ENCODE measurements around the gene SIGLEC11.
"Not testable (repeated sequence)": the region's sequence is repeated elsewhere in the genome, so short reads cannot be mapped to it uniquely, and the experiment has no call there.

The SIGLEC11 gene

DNA sequence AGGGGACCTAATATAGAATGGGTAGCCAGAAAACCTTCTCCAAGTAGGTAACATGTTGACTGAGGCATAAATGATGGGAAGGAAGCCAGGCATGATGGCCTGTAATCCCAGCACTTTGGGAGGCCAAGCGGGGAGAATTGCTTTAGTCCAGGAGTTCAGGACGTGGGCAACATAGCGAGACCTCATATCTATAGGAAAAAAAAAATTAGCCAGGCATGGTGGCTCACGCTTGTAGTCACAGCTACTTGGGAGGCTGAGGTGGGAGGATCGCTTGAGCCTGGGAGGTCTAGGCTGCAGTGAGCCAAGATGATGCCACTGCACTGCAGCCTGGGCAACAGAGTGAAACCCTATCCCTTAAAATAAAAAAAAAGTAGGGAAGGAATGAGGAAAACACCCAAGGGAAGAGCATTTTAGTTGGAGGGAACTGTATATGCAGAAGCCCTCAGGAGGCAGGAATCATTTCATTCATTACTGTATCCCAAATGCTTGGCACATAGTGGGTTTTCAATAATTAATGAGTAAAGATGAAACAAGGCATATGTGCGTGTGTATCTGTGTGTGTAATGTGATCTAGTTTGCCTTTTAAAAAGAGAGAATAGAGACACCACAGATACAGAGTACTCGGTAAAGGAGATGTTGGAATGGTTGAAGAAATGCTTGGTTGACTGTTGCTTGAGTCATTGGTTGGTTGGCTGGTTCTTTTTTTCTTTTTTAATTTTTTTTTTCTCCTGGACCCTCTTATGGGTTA is 29.5 kb downstream of the SIGLEC11 start:
- Histone ChIP-seq H3K4me1 (ENCODE audit: control insufficient read depth, low read depth, low read length) (peaks cover 6% of the 10 kb centered on the region), H3K36me3 (ENCODE audit: control insufficient read depth, low read depth, low read length) (peaks cover 13% of the 10 kb centered on the region), H3K27ac (ENCODE audit: low read length) (no peak overlapping the region)

DNA sequence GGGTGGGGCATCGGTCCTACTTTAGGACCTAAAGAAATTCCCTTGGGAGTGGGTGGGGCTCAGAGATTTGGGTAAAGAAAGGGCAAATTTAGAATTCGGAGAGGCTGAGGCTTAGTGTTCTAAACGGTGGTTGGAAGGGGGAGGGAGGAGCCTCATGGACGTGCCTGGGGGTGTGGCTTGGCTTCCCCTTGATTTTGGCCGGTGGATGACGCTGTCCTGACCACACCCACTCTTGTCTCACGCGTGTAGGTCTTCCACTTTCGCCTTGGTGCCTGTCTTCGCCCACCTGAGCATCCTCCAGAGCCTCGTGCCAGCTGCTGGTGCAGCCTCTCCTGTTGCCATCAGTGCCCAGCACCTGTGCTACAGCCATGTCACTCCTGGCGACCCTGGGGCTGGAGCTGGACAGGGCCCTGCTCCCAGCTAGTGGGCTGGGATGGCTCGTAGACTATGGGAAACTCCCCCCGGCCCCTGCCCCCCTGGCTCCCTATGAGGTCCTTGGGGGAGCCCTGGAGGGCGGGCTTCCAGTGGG is 30.4 kb downstream of the SIGLEC11 start:
- Histone ChIP-seq H3K27me3 (ENCODE audit: control insufficient read depth, insufficient read depth, low read length) (no peaks in the 10 kb centered on the region), H3K4me1 (ENCODE audit: control insufficient read depth, low read depth, low read length) (peaks cover 6% of the 10 kb centered on the region), H3K36me3 (ENCODE audit: control insufficient read depth, low read depth, low read length) (peaks cover 20% of the 10 kb centered on the region), H3K9ac (ENCODE audit: low read length) (peak overlapping the region; percentile 51), H3K4me3 (ENCODE audit: low read length) (peak overlapping the region; percentile 87), H3K27ac (ENCODE audit: low read length) (no peak overlapping the region), H3K9me3 (ENCODE audit: control insufficient read depth, low read depth, low read length) (no peaks in the 10 kb centered on the region)

More for the DNA sequence above, 29.5 kb downstream of the SIGLEC11 start:
- H3K4me3 ChIP-seq (ENCODE audit: low read length), result no peak overlapping the region
- H3K9ac ChIP-seq (ENCODE audit: low read length), result no peak overlapping the region
- no peaks in the 10 kb centered on the region for H3K27me3 ChIP-seq (ENCODE audit: control insufficient read depth, insufficient read depth, low read length)
- H3K9me3 ChIP-seq (ENCODE audit: control insufficient read depth, low read depth, low read length), result no peaks in the 10 kb centered on the region

DNA sequence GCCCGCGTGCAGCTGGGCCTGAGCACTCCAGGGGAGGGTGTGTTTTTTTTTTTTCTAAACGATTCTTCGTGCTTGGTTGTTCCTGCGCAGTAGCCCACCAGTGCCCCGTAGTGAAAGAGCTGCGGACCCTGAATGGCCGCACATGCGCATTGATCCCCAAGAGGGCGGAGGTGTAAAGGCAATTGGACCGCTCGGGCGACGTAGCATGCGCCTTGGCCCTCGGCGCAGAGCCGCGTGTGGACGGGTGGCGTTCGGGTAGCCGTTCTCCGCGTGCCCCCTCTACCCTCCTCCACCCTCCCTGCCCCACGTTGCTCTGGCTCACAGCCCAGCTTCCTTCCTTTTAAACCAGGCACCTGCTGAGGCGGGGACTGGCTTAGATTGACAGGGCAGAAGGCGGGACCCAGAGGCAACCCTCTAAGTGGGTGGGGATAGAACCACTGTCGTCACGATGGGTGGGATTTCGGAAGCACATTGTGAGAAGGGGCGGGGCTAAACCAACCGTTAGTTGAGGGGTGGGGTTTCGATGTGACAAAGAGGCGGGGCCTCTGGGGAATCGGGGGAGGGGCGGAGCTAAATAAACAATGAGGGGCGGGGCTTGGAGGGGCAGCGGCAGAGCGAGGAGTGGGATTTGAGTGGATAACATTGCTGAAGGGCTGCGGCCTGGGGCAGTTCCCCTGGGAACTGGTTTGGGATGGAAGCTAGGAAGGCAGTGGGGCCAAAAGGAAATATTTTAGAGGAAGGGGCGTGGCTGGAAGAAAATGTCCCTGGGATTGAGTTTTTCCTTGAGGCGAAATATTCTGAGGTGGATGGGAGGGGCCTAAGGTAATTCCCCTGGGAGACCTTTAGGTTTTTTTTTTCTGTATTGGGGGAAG is 31.1 kb downstream of the SIGLEC11 start:
- Histone ChIP-seq H3K9me3 (ENCODE audit: control insufficient read depth, low read depth, low read length) (no peaks in the 10 kb centered on the region), H3K4me3 (ENCODE audit: low read length) (peak overlapping the region; percentile 87), H3K9ac (ENCODE audit: low read length) (peak overlapping the region; percentile 99), H3K36me3 (ENCODE audit: control insufficient read depth, low read depth, low read length) (peaks cover 23% of the 10 kb centered on the region), H3K4me1 (ENCODE audit: control insufficient read depth, low read depth, low read length) (peaks cover 6% of the 10 kb centered on the region), H3K27me3 (ENCODE audit: control insufficient read depth, insufficient read depth, low read length) (no peaks in the 10 kb centered on the region), H3K27ac (ENCODE audit: low read length) (peak overlapping the region; percentile 97)

DNA sequence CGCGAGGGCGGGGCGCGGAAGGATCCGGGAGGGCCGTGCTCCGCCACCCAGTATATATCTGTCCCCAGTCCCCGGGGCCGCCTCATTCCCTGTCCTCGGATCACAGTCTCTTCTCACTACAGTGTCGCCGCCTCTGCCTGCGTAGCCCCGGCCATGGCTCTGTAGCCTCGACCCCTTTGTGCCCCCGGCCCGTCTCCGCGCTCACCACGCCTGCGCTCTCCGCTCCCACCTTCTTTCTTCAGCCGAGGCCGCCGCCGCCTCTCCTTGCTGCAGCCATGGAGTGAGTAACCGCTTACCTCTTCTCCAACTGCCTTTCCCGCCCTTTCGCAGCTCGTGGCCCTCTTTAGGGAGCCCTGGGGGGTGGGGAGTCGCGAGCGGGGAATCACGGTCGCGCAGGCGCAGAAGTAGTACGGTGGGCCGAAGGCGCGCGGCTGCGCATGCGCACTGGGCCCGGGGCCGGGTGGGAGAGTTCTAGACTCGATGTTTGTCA is 31.8 kb downstream of the SIGLEC11 start, which contains the start of the genes ATF5 and NUP62:
Gene ATF5, plus strand, starts transcription at position 85 of the 490 bp plus-strand sequence. CDS start 1,646 bp downstream, outside the sequence.
Gene NUP62, minus strand, starts transcription at position 384 of the 490 bp plus-strand sequence. CDS start 19,697 bp downstream, outside the sequence.
- no peaks in the 10 kb centered on the region for H3K27me3 ChIP-seq (ENCODE audit: control insufficient read depth, insufficient read depth, low read length)
- H3K27ac ChIP-seq (ENCODE audit: low read length), result peak within 1 kb of the TSS; percentile 97
- peaks cover 6% of the 10 kb centered on the region for H3K4me1 ChIP-seq (ENCODE audit: control insufficient read depth, low read depth, low read length)
- no peaks in the 10 kb centered on the region for H3K9me3 ChIP-seq (ENCODE audit: control insufficient read depth, low read depth, low read length)
- peaks cover 29% of the 10 kb centered on the region for H3K36me3 ChIP-seq (ENCODE audit: control insufficient read depth, low read depth, low read length)
- peak within 1 kb of the TSS; percentile 99 for H3K9ac ChIP-seq (ENCODE audit: low read length)
- H3K4me3 ChIP-seq (ENCODE audit: low read length), result peak within 1 kb of the TSS; percentile 87

DNA sequence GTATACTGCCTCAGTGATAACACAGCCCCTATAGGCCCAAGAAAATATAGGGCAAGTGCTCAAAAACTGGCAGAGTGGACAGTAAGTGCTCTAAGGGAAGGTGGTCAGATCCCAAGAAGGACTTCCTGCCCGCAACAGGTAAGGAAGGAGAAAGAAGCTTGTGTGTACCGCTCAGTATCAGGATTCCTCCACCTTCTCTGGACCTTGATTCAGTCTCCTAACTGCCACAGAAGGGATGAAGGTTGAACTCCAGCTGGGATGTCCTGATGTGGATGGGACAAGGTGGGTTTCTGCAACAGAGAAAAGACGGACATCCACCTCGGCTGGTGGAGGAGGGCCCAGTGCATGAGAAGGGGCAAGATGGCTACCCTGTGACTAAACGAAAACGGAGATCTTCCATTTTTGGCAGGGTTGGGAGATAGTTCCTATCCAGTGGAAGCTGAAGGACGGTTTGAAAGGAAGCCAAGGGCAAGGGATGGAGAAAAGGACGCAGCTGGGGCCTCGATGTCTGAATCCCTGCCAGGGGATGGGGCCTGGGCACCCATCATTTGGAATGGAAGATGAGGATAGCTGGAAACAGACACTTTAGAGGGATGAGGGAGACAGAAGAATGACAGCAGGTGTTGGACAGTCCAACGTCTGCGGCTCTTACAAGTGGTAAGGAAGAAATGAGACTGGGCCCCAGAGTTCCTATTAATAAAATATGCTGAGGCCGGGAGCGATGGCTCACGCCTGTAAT is 33.3 kb downstream of the SIGLEC11 start:
- Histone ChIP-seq H3K9me3 (ENCODE audit: control insufficient read depth, low read depth, low read length) (no peaks in the 10 kb centered on the region), H3K27ac (ENCODE audit: low read length) (no peak overlapping the region), H3K4me1 (ENCODE audit: control insufficient read depth, low read depth, low read length) (peaks cover 6% of the 10 kb centered on the region), H3K36me3 (ENCODE audit: control insufficient read depth, low read depth, low read length) (peaks cover 38% of the 10 kb centered on the region), H3K9ac (ENCODE audit: low read length) (no peak overlapping the region), H3K4me3 (ENCODE audit: low read length) (peak overlapping the region; percentile 87), H3K27me3 (ENCODE audit: control insufficient read depth, insufficient read depth, low read length) (no peaks in the 10 kb centered on the region)

DNA sequence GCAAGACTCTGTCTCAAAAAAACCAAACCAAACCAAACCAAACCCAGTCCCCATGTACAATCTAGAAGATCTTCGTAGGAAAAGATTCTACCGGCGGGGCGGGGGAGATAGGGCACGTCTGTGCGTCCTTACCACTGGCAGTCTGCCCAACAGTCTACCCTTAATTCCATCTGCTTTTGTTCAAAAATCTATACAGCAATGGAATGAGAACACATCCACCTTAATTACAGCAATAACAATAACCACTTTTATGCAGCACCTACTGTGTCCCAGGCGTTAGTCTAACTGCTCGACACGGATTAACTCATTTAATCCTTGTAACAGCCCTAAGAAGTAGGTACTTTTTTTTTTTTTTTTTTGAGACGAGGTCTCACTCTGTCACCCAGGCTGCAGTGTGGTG is 34.5 kb downstream of the SIGLEC11 start:
- Histone ChIP-seq H3K9me3 (ENCODE audit: control insufficient read depth, low read depth, low read length) (no peaks in the 10 kb centered on the region), H3K4me3 (ENCODE audit: low read length) (no peak overlapping the region), H3K4me1 (ENCODE audit: control insufficient read depth, low read depth, low read length) (peaks cover 6% of the 10 kb centered on the region), H3K27me3 (ENCODE audit: control insufficient read depth, insufficient read depth, low read length) (no peaks in the 10 kb centered on the region), H3K36me3 (ENCODE audit: control insufficient read depth, low read depth, low read length) (peaks cover 38% of the 10 kb centered on the region), H3K27ac (ENCODE audit: low read length) (no peak overlapping the region), H3K9ac (ENCODE audit: low read length) (no peak overlapping the region)

DNA sequence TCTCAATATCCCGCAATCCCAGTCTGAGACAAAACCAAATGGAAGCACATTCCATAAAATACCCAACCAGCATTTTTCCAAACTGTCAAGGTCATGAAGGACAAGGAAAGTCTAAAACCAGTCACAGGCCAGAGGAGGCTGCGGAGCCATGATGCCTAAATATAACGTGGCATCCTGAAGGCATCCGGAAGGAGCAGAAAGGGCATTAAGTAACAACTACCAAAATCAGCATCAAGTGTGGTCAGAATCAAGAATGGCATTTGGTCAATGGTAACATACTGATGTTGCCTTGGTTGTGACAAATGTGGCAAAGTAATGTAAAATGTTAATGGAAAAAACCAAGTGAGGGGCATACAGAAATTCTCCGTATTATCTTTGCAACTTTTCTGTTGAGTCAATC is 35.5 kb downstream of the SIGLEC11 start:
- H3K9me3 ChIP-seq (ENCODE audit: control insufficient read depth, low read depth, low read length), result no peaks in the 10 kb centered on the region
- H3K4me3 ChIP-seq (ENCODE audit: low read length), result no peak overlapping the region
- H3K36me3 ChIP-seq (ENCODE audit: control insufficient read depth, low read depth, low read length), result peaks cover 38% of the 10 kb centered on the region
- no peaks in the 10 kb centered on the region for H3K27me3 ChIP-seq (ENCODE audit: control insufficient read depth, insufficient read depth, low read length)
- H3K9ac ChIP-seq (ENCODE audit: low read length), result no peak overlapping the region
- H3K27ac ChIP-seq (ENCODE audit: low read length), result no peak overlapping the region
- H3K4me1 ChIP-seq (ENCODE audit: control insufficient read depth, low read depth, low read length), result peaks cover 6% of the 10 kb centered on the region

DNA sequence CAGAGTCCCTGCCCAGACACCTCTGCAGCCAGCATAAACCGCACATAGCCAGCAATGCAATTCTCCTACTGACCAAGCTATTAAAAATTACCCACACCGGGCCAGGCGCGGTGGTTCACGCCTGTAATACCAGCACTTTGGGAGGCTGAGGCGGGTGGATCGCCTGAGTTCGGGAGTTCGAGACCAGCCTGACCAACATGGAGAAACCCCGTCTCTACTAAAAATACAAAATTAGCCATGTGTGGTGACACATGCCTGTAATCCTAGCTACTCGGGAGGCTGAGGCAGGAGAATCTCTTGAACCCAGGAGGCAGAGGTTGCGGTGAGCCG is 36.1 kb downstream of the SIGLEC11 start:
- not testable (repeated sequence) for H3K27me3 ChIP-seq (ENCODE audit: control insufficient read depth, insufficient read depth, low read length)

DNA sequence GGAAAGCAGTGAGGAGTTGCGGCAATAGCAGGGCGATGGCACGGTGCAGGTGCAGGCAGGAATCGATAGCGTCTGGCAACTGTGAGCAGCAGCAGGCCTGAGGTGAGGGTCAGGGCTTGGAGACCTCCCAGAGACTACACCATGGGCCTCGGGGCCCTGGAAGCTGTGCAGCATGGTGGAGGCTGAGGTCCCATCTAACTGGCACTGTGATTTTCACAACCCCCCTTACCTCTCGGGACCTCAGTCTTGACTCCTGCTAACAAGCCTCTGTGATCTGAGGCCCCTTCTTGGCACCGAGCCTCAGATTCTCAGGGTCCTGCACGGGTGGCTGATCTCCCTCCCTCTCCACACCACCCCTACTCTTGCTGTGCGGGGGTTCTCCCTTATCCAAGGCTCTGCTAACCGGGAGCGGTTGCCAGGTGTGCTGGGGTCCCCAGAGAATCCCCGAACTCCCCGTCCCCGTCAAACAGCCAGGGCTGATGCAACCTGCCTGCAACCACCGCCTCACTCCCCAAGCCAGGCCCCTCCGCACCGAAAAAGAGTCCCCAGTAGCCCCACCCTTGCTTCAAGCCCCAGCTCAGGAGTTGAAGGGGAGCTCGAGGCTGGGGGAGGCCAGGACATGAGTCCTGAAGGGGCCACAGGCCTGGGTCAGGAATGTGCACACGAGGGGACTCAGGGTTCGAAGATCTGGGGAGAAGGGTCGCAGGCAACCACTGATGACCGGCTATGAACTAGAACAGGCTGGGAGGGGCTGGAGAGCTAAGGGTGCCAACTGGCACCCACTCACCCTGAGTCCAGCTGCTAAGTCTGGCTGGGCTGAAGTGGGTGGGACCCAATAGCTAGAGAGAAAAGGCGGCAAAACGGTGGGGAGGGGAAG is 36.7 kb downstream of the SIGLEC11 start:
- peaks cover 41% of the 10 kb centered on the region for H3K36me3 ChIP-seq (ENCODE audit: control insufficient read depth, low read depth, low read length)
- H3K27ac ChIP-seq (ENCODE audit: low read length), result no peak overlapping the region
- H3K9me3 ChIP-seq (ENCODE audit: control insufficient read depth, low read depth, low read length), result no peaks in the 10 kb centered on the region
- H3K27me3 ChIP-seq (ENCODE audit: control insufficient read depth, insufficient read depth, low read length), result no peaks in the 10 kb centered on the region
- peaks cover 6% of the 10 kb centered on the region for H3K4me1 ChIP-seq (ENCODE audit: control insufficient read depth, low read depth, low read length)
- no peak overlapping the region for H3K4me3 ChIP-seq (ENCODE audit: low read length)
- H3K9ac ChIP-seq (ENCODE audit: low read length), result no peak overlapping the region

More for the DNA sequence above, 36.1 kb downstream of the SIGLEC11 start:
- not testable (repeated sequence) for H3K4me3 ChIP-seq (ENCODE audit: low read length); H3K27ac ChIP-seq (ENCODE audit: low read length); H3K9ac ChIP-seq (ENCODE audit: low read length); H3K9me3 ChIP-seq (ENCODE audit: control insufficient read depth, low read depth, low read length); H3K4me1 ChIP-seq (ENCODE audit: control insufficient read depth, low read depth, low read length)
- peaks cover 38% of the 10 kb centered on the region for H3K36me3 ChIP-seq (ENCODE audit: control insufficient read depth, low read depth, low read length)
